Colonic mucosa (tissue), 4 donors: Measurements from ENCODE around the gene MRPL58. TPM values are rescaled to one million over a fixed set of nuclear protein-coding genes. Genes with fewer than 3 reads are reported as not detected.
"Not testable (repeated sequence)": the region's sequence is repeated elsewhere in the genome, so short reads cannot be mapped to it uniquely, and the experiment has no call there.

Experiments
- DNase-seq: peaks from one replicate; pipeline ENCODE4 v3.0.0-alpha.2; 2020
- H3K27ac ChIP-seq: fragments of 200-600 bp; one replicate; pipeline ENCODE4 v1.8.0; 2021
- H3K27me3 ChIP-seq: fragments of 200-600 bp; one replicate; pipeline ENCODE4 v1.8.0; 2021
- H3K36me3 ChIP-seq: fragments of 200-600 bp; one replicate; pipeline ENCODE4 v1.8.0; 2021
- H3K4me1 ChIP-seq: fragments of 200-600 bp; one replicate; pipeline ENCODE4 v1.8.0; 2021; ENCODE audit warnings: mild to moderate bottlenecking
- H3K4me3 ChIP-seq: fragments of 200-600 bp; one replicate; pipeline ENCODE4 v1.8.0; 2021
- H3K9ac ChIP-seq, 2 donors: one replicate each; pipeline ENCODE4 v1.7.0; 2013; ENCODE audit warnings: control low read depth in 2 of 2, low read depth in 2 of 2, low read length in 2 of 2
- H3K9me3 ChIP-seq: fragments of 200-600 bp; one replicate; pipeline ENCODE4 v1.8.0; 2021
- CTCF ChIP-seq: fragments of 200-600 bp; IDR thresholded peaks from one replicate; pipeline ENCODE4 v1.8.0; 2022; ENCODE audit warnings: antibody characterized with exemption, mild to moderate bottlenecking
- intact Hi-C: fragments of 100-400 bp; cut with DNase I; formaldehyde crosslinking; loops from one replicate; pipeline ENCODE4 v1.14.1; 2022
- total RNA-seq, 2 donors: library from RNA; stranded (reverse); fragmentation: NEBNext Ultra II Directional in 1 of 2; extraction: Animal tissue kit (Norgen Biotek cat#: 25700) in 1 of 2; gene quantifications; one replicate each; pipeline ENCODE4 v1.2.1, GENCODE V29; 2021
- donor health status: healthy.
- donor health status: DM: no; HTN: no; CAD: no.
- donor health status: DM: no; HTN: no; CAD: no.

The MRPL58 gene
- total RNA-seq, 2 donors from 2014 or later: 27.2 to 50.1 TPM

- no peaks in the 10 kb centered on the region for H3K27me3 ChIP-seq
- H3K27ac ChIP-seq: no peak overlapping the region
- no peak overlapping the region for H3K4me3 ChIP-seq
- no peak overlapping the region for H3K9ac ChIP-seq
- no peaks in the 10 kb centered on the region for H3K36me3 ChIP-seq
- TF ChIP-seq CTCF: no peak
- no peak for DNase-seq
- H3K9me3 ChIP-seq: no peaks in the 10 kb centered on the region
- H3K4me1 ChIP-seq: no peaks in the 10 kb centered on the region
- intact Hi-C loops: loop anchor here (5.0 kb wide), 1 partner anchor 43 kb away; no protein-coding TSS in a partner anchor
These were observed 7.2 kb upstream of the MRPL58 start for GRCh38 chr17:75005291-75005690.

- H3K9ac ChIP-seq, H3K27me3 ChIP-seq, H3K27ac ChIP-seq, H3K9me3 ChIP-seq, DNase-seq, H3K36me3 ChIP-seq, H3K4me3 ChIP-seq, H3K4me1 ChIP-seq: not testable (repeated sequence)
- intact Hi-C loops: loop anchor here (5.0 kb wide), 1 partner anchor 44 kb away; no protein-coding TSS in a partner anchor
These were observed 6.4 kb upstream of the MRPL58 start for GRCh38 chr17:75006084-75006483.

GRCh38 chr17:75006653-75007052 lies 5.8 kb upstream of the MRPL58 start:
- no peak overlapping the region for H3K9ac ChIP-seq
- H3K4me1 ChIP-seq: peaks cover 3% of the 10 kb centered on the region
- H3K4me3 ChIP-seq: no peak overlapping the region
- H3K27me3 ChIP-seq: no peaks in the 10 kb centered on the region
- no peaks in the 10 kb centered on the region for H3K9me3 ChIP-seq
- intact Hi-C loops: loop anchor here (5.0 kb wide), 1 partner anchor 44 kb away; no protein-coding TSS in a partner anchor
- no peak for DNase-seq
- TF ChIP-seq CTCF: no peak
- no peaks in the 10 kb centered on the region for H3K36me3 ChIP-seq
- no peak overlapping the region for H3K27ac ChIP-seq

- Histone ChIP-seq H3K36me3 (no peaks in the 10 kb centered on the region), H3K4me3 (no peak overlapping the region), H3K9ac (no peak overlapping the region), H3K9me3 (no peaks in the 10 kb centered on the region), H3K27ac (no peak overlapping the region), H3K4me1 (peaks cover 4% of the 10 kb centered on the region), H3K27me3 (no peaks in the 10 kb centered on the region)
- DNase-seq: no peak
- intact Hi-C loops: loop anchor here (5.0 kb wide), 1 partner anchor 46 kb away; no protein-coding TSS in a partner anchor
- no peak for TF ChIP-seq CTCF
These were observed 4.1 kb upstream of the MRPL58 start for GRCh38 chr17:75008373-75008772.

GRCh38 chr17:75009139-75009724 lies 3.2 kb upstream of the MRPL58 start:
- intact Hi-C loops: loop anchor here (5.0 kb wide), 1 partner anchor 47 kb away; no protein-coding TSS in a partner anchor
- Histone ChIP-seq H3K4me3 (no peak overlapping the region), H3K27me3 (no peaks in the 10 kb centered on the region), H3K9ac (peak overlapping the region in 1 of 2 donors; percentile 16), H3K36me3 (no peaks in the 10 kb centered on the region), H3K9me3 (no peaks in the 10 kb centered on the region), H3K27ac (no peak overlapping the region), H3K4me1 (peaks cover 9% of the 10 kb centered on the region)
- TF ChIP-seq CTCF: no peak
- peak; percentile 45 for DNase-seq

GRCh38 chr17:75010683-75011400 lies 1.6 kb upstream of the MRPL58 start:
- intact Hi-C loops: no loop called here
- no peak for TF ChIP-seq CTCF
- Histone ChIP-seq H3K9ac (peak overlapping the region in 1 of 2 donors; percentile 76), H3K9me3 (no peaks in the 10 kb centered on the region), H3K4me1 (peaks cover 9% of the 10 kb centered on the region), H3K27me3 (no peaks in the 10 kb centered on the region), H3K36me3 (no peaks in the 10 kb centered on the region), H3K4me3 (no peak overlapping the region), H3K27ac (peak overlapping the region; percentile 76)
- peak; percentile 60 for DNase-seq
